IMR-90 (cell line): ENCODE measurements around the gene SLC25A5. TPM values are rescaled to one million over a fixed set of nuclear protein-coding genes. Genes with fewer than 3 reads are reported as not detected.

Source experiments
- ATAC-seq: fragments of 200-7000 bp; cut with Tn5 transposase; 2 replicates; pipeline ENCODE4 v1.9.1; 2020; ENCODE audit warnings: low read depth, mild to moderate bottlenecking, moderate library complexity
- BruUV-seq: library from RNA; stranded (reverse); fragments of 400-500 nt; replicated peaks from 2 replicates; lab custom pipeline; 2021; lab: Mats Ljungman, UMichigan
- CTCF ChIA-PET: fragments of 300-600 bp; formaldehyde crosslinking; extraction: SDS; loops from one replicate; lab custom pipeline; 2021; ENCODE audit warnings: antibody characterized with exemption; lab: Yijun Ruan, JAX
- POLR2A ChIA-PET: fragments of 300-600 bp; sonication (Branson Sonifier 250); formaldehyde crosslinking; loops from one replicate; lab custom pipeline; 2022; ENCODE audit warnings: antibody characterized with exemption; ENCODE audit not compliant: unreplicated experiment; lab: Charles Lee
- DNase-seq: peaks from one replicate; pipeline ENCODE4 v3.0.0; 2013
- H2AFZ ChIP-seq: replicated peaks from 2 replicates; pipeline ENCODE3; 2013; ENCODE audit warnings: low read length, mild to moderate bottlenecking; ENCODE audit not compliant: poor library complexity
- H2AK5ac ChIP-seq: 2 replicates; pipeline ENCODE4 v1.6.1; 2013; ENCODE audit warnings: low read depth, low read length, inconsistent platforms
- H2AK9ac ChIP-seq: replicated peaks from 2 replicates; pipeline ENCODE3; 2013; ENCODE audit warnings: mild to moderate bottlenecking, low read depth, low read length, moderate library complexity; ENCODE audit not compliant: poor library complexity
- H2BK120ac ChIP-seq: 2 replicates; pipeline ENCODE4 v1.6.1; 2013; ENCODE audit warnings: low read depth, low read length, inconsistent platforms
- H2BK15ac ChIP-seq: 3 replicates; pipeline ENCODE4 v1.6.1; 2013; ENCODE audit warnings: low read depth, low read length, inconsistent platforms
- H2BK20ac ChIP-seq: 2 replicates; pipeline ENCODE4 v1.6.1; 2013; ENCODE audit warnings: low read depth, mild to moderate bottlenecking, inconsistent platforms, low read length, moderate library complexity
- H2BK5ac ChIP-seq: 2 replicates; pipeline ENCODE4 v1.6.1; 2013; ENCODE audit warnings: mild to moderate bottlenecking, low read depth, low read length, inconsistent platforms; ENCODE audit not compliant: poor library complexity, severe bottlenecking
- H3K14ac ChIP-seq: replicated peaks from 2 replicates; pipeline ENCODE4 v1.6.1; 2013; ENCODE audit warnings: low read depth, low read length, inconsistent platforms
- H3K18ac ChIP-seq: 2 replicates; pipeline ENCODE4 v1.6.1; 2013; ENCODE audit warnings: low read depth, low read length, control low read depth
- H3K23ac ChIP-seq: 2 replicates; pipeline ENCODE4 v1.6.1; 2013; ENCODE audit warnings: low read depth, low read length, inconsistent platforms
- H3K27ac ChIP-seq: 2 replicates; pipeline ENCODE4 v1.5.1; 2013; ENCODE audit warnings: mild to moderate bottlenecking, control low read depth, low read length; ENCODE audit not compliant: insufficient read depth
- H3K27me3 ChIP-seq: 2 replicates; pipeline ENCODE4 v1.6.1; 2013; ENCODE audit warnings: low read length; ENCODE audit not compliant: control insufficient read depth, insufficient read depth
- H3K36me3 ChIP-seq: 2 replicates; pipeline ENCODE4 v1.6.1; 2013; ENCODE audit warnings: low read length, mixed read lengths; ENCODE audit not compliant: control insufficient read depth, insufficient read depth
- H3K4ac ChIP-seq: 2 replicates; pipeline ENCODE4 v1.6.1; 2013; ENCODE audit warnings: low read depth, low read length, inconsistent platforms
- H3K4me1 ChIP-seq: 2 replicates; pipeline ENCODE4 v1.6.1; 2013; ENCODE audit warnings: low read length, mixed read lengths; ENCODE audit not compliant: control insufficient read depth, insufficient read depth
- H3K4me2 ChIP-seq: 2 replicates; pipeline ENCODE4 v1.6.1; 2013; ENCODE audit warnings: low read depth, mild to moderate bottlenecking, control low read depth, low read length, moderate library complexity
- H3K4me3 ChIP-seq: 2 replicates; pipeline ENCODE4 v1.5.1; 2013; ENCODE audit warnings: low read depth, mild to moderate bottlenecking, control low read depth, low read length, moderate library complexity; ENCODE audit not compliant: insufficient read depth
- H3K56ac ChIP-seq: 2 replicates; pipeline ENCODE4 v1.6.1; 2013; ENCODE audit warnings: low read length, inconsistent platforms; ENCODE audit not compliant: insufficient read depth; ENCODE audit errors: extremely low read depth
- H3K79me1 ChIP-seq, 2 experiments: 2 replicates each; pipeline ENCODE4 v1.6.1; 2013; ENCODE audit warnings: low read length in 2 of 2, inconsistent platforms in 1 of 2, low read depth in 1 of 2
- H3K9ac ChIP-seq: 2 replicates; pipeline ENCODE4 v1.6.1; 2013; ENCODE audit warnings: low read depth, low read length, control low read depth
- H3K9me1 ChIP-seq: 2 replicates; pipeline ENCODE4 v1.6.1; 2013; ENCODE audit warnings: low read length, inconsistent platforms; ENCODE audit not compliant: insufficient read depth
- H3K9me3 ChIP-seq: 2 replicates; pipeline ENCODE4 v1.6.1; 2013; ENCODE audit warnings: low read length; ENCODE audit not compliant: control insufficient read depth, insufficient read depth
- H4K20me1 ChIP-seq: 2 replicates; pipeline ENCODE4 v1.6.1; 2013; ENCODE audit warnings: low read length, inconsistent platforms; ENCODE audit not compliant: insufficient read depth
- H4K5ac ChIP-seq: 2 replicates; pipeline ENCODE4 v1.6.1; 2013; ENCODE audit warnings: mild to moderate bottlenecking, low read depth, low read length, control low read depth
- H4K8ac ChIP-seq, 2 experiments: 2 replicates each; pipeline ENCODE4 v1.6.1; 2013; ENCODE audit warnings: low read depth in 2 of 2, low read length in 2 of 2, control low read depth in 1 of 2, inconsistent platforms in 1 of 2
- H4K91ac ChIP-seq: 2 replicates; pipeline ENCODE4 v1.6.1; 2013; ENCODE audit warnings: low read depth, low read length, inconsistent platforms; ENCODE audit not compliant: insufficient read depth
- BHLHE40 ChIP-seq: fragments of 150-350 bp; IDR thresholded peaks from 2 replicates; pipeline ENCODE4 v1.6.1; 2016; ENCODE audit warnings: mild to moderate bottlenecking, low read depth, low read length
- CEBPB ChIP-seq: IDR thresholded peaks from 2 replicates; pipeline ENCODE4 v1.6.1; 2012; ENCODE audit warnings: low read depth, low read length, improper control_type of control experiment
- CHD1 ChIP-seq: IDR thresholded peaks from 2 replicates; pipeline ENCODE4 v1.6.1; 2012; ENCODE audit warnings: low read depth, low read length, improper control_type of control experiment
- CTCF ChIP-seq: conservative IDR thresholded peaks from 2 replicates; pipeline ENCODE4 v1.5.1; 2012; ENCODE audit warnings: mild to moderate bottlenecking, low read depth, low read length, improper control_type of control experiment
- ELK1 ChIP-seq: fragments of 150-350 bp; IDR thresholded peaks from 2 replicates; pipeline ENCODE4 v1.6.1; 2016; ENCODE audit warnings: low read depth, mild to moderate bottlenecking, low read length, moderate library complexity, borderline replicate concordance
- FOS ChIP-seq: fragments of 150-350 bp; IDR thresholded peaks from 2 replicates; pipeline ENCODE4 v1.6.1; 2016; ENCODE audit warnings: low read depth, low read length
- MAFK ChIP-seq: IDR thresholded peaks from 2 replicates; pipeline ENCODE4 v1.6.1; 2012; ENCODE audit warnings: low read depth, low read length, improper control_type of control experiment
- MAZ ChIP-seq: IDR thresholded peaks from 2 replicates; pipeline ENCODE4 v1.6.1; 2012; ENCODE audit warnings: low read depth, mild to moderate bottlenecking, low read length, improper control_type of control experiment, moderate library complexity, borderline replicate concordance
- MXI1 ChIP-seq: IDR thresholded peaks from 2 replicates; pipeline ENCODE4 v1.6.1; 2012; ENCODE audit warnings: low read depth, mild to moderate bottlenecking, low read length, moderate library complexity, borderline replicate concordance
- NFE2L2 ChIP-seq: fragments of 150-350 bp; IDR thresholded peaks from 2 replicates; pipeline ENCODE4 v1.6.1; 2016; ENCODE audit warnings: low read depth, mild to moderate bottlenecking, low read length
- POLR2A ChIP-seq: IDR thresholded peaks from 2 replicates; pipeline ENCODE4 v1.6.1; 2012; ENCODE audit warnings: mild to moderate bottlenecking, low read depth, low read length
- RAD21 ChIP-seq: IDR thresholded peaks from 2 replicates; pipeline ENCODE4 v1.6.1; 2012; ENCODE audit warnings: low read length, improper control_type of control experiment
- RCOR1 ChIP-seq: IDR thresholded peaks from 2 replicates; pipeline ENCODE4 v1.6.1; 2012; ENCODE audit warnings: mild to moderate bottlenecking, low read length, improper control_type of control experiment; ENCODE audit not compliant: insufficient replicate concordance
- RFX5 ChIP-seq: IDR thresholded peaks from 2 replicates; pipeline ENCODE4 v1.8.0; 2012; ENCODE audit warnings: low read depth, mild to moderate bottlenecking, low read length, moderate library complexity
- SMC3 ChIP-seq: fragments of 150-350 bp; IDR thresholded peaks from 2 replicates; pipeline ENCODE4 v1.6.1; 2016; ENCODE audit warnings: low read depth, mild to moderate bottlenecking, antibody characterized with exemption, low read length, moderate library complexity
- USF2 ChIP-seq: fragments of 150-350 bp; IDR thresholded peaks from 2 replicates; pipeline ENCODE4 v1.6.1; 2017; ENCODE audit warnings: mild to moderate bottlenecking, antibody characterized with exemption, low read length, low read depth
- WGBS, 2 experiments: methylation state at CpG; one replicate each; pipeline versions ENCODE4 v1.1.5 to v1.1.7; 2013; ENCODE audit warnings: missing lambda C conversion rate in 2 of 2; ENCODE audit not compliant: insufficient read length in 1 of 2; ENCODE audit errors: extremely low coverage in 2 of 2; 5-methylcytosine and 5-hydroxymethylcytosine counted together
- dilution Hi-C: fragments of 300-500 bp; cut with HindIII; formaldehyde crosslinking; loops from one replicate; pipeline ENCODE4 v1.14.3; 2018; ENCODE audit warnings: low sequenced_read_pairs; ENCODE audit not compliant: unreplicated experiment
- in situ Hi-C: fragments of 300-500 bp; cut with MboI; formaldehyde crosslinking; loops from 3 replicates; pipeline ENCODE4 v1.14.3; 2019; ENCODE audit warnings: low sequenced_read_pairs, inconsistent platforms, mixed read lengths
- intact Hi-C: fragments of 100-400 bp; cut with micrococcal nuclease; formaldehyde crosslinking; loops from 2 replicates; pipeline ENCODE4 v1.10.0; 2022
- polyA plus RNA-seq, 3 experiments: library from polyadenylated mRNA; depleted of rRNA; stranded (reverse); fragments of >200 nt; gene quantifications; 2 replicates each; pipeline ENCODE4 v1.2.3, GENCODE V29; 2012; ENCODE audit warnings: low replicate concordance in 1 of 3
- total RNA-seq: library from RNA; depleted of rRNA; stranded (reverse); fragments of >200 nt; gene quantifications from 2 replicates; pipeline ENCODE4 v1.2.3, GENCODE V29; 2012

Gene SLC25A5
- total and polyA plus RNA-seq, 2 of the 4 experiments (the other 2 are of a cell fraction): 216 to 337 TPM

GRCh38 chrX:119424999-119425398 is 43.2 kb upstream of the SLC25A5 start:
- 72% methylated on average over 2 of the region's 6 CpGs; no CpG with 5 or more reads in 1 of the 2 experiments for WGBS, 2 experiments
- no peak overlapping the region for H2BK5ac ChIP-seq
- no peak overlapping the region for H3K4me2 ChIP-seq
- intact Hi-C loops: no loop called here
- in situ Hi-C loops: no loop called here
- H4K5ac ChIP-seq: no peak overlapping the region
- no peak overlapping the region for H3K18ac ChIP-seq
- no peaks in the 10 kb centered on the region for H3K27me3 ChIP-seq
- H2BK20ac ChIP-seq: no peak overlapping the region
- no TSS peak for BruUV-seq
- H4K91ac ChIP-seq: no peak overlapping the region
- no peak overlapping the region for H3K4me3 ChIP-seq
- H4K20me1 ChIP-seq: no peaks in the 10 kb centered on the region
- H2AK9ac ChIP-seq: no peak overlapping the region
- H3K9me1 ChIP-seq: no peaks in the 10 kb centered on the region
- H3K4ac ChIP-seq: no peak overlapping the region
- H3K14ac ChIP-seq: no peak overlapping the region
- peaks cover 3% of the 10 kb centered on the region; the same call in 1 of the 2 replicates for H3K36me3 ChIP-seq
- H3K9me3 ChIP-seq: no peaks in the 10 kb centered on the region
- H3K56ac ChIP-seq: no peak overlapping the region
- ATAC-seq: no peak
- no peak overlapping the region for H3K9ac ChIP-seq
- H4K8ac ChIP-seq: no peak overlapping the region
- no peak overlapping the region for H2BK15ac ChIP-seq
- peaks cover 8% of the 10 kb centered on the region; the same call in 1 of the 2 replicates for H3K4me1 ChIP-seq
- H3K27ac ChIP-seq: no peak overlapping the region
- POLR2A ChIA-PET: no interaction called here
- CTCF ChIA-PET: no interaction called here
- H2AFZ ChIP-seq: no peak overlapping the region
- no peaks in the 10 kb centered on the region for H3K79me1 ChIP-seq
- H3K23ac ChIP-seq: no peak overlapping the region
- no peak for TF ChIP-seq MXI1
- no peak for TF ChIP-seq RFX5
- no peak for TF ChIP-seq RAD21
- TF ChIP-seq CHD1: no peak
- no peak for TF ChIP-seq USF2
- no peak for TF ChIP-seq FOS
- no peak for TF ChIP-seq NFE2L2
- TF ChIP-seq POLR2A: no peak
- TF ChIP-seq MAZ: no peak
- no peak for TF ChIP-seq CTCF
- TF ChIP-seq BHLHE40: no peak
- TF ChIP-seq SMC3: no peak
- TF ChIP-seq MAFK: no peak
- no peak for TF ChIP-seq CEBPB
- no peak for TF ChIP-seq RCOR1
- no peak for TF ChIP-seq ELK1
- no peak overlapping the region for H2BK120ac ChIP-seq
- dilution Hi-C loops: no loop called here
- H2AK5ac ChIP-seq: no peak overlapping the region
- DNase-seq: no peak
